Fibroblast of pulmonary artery (primary cell): Measurements from ENCODE around the gene MTSS2.

Source experiments
- DNase-seq: peaks from one replicate; pipeline ENCODE4 v3.0.0-alpha.2; 2010; ENCODE audit warnings: low read depth
- H3K4me3 ChIP-seq: replicated peaks from 2 replicates; pipeline ENCODE4 v1.5.1; 2011; ENCODE audit warnings: low read depth, mild to moderate bottlenecking, control low read depth, low read length, moderate library complexity
- CTCF ChIP-seq: IDR thresholded peaks from 2 replicates; pipeline ENCODE4 v1.5.1; 2011; ENCODE audit warnings: mild to moderate bottlenecking, control low read depth, low read length, inconsistent platforms; ENCODE audit errors: missing control alignments

The MTSS2 gene

GRCh38 chr16:70685938-70686375 lies at the start of gene MTSS2:
TSS of gene MTSS2 (minus strand) at chr16:70686053. CDS start at chr16:70685791, 262 bp downstream.
- peak; percentile 83 for DNase-seq
- no peak for TF ChIP-seq CTCF
- peak within 1 kb of the TSS; percentile 78 for H3K4me3 ChIP-seq

- DNase-seq: peak; percentile 51
- TF ChIP-seq CTCF: no peak
Observed at GRCh38 chr16:70735141-70735979, 49.5 kb upstream of the MTSS2 start.

GRCh38 chr16:70734522-70735095 lies 48.8 kb upstream of the MTSS2 start:
- no peak for DNase-seq
- no peak overlapping the region for H3K4me3 ChIP-seq
- no peak for TF ChIP-seq CTCF

More at GRCh38 chr16:70735141-70735979, 49.5 kb upstream of the MTSS2 start:
- no peak overlapping the region for H3K4me3 ChIP-seq

GRCh38 chr16:70730944-70731343 lies 45.1 kb upstream of the MTSS2 start:
- DNase-seq: no peak
- no peak for TF ChIP-seq CTCF
- H3K4me3 ChIP-seq: no peak overlapping the region

- H3K4me3 ChIP-seq: no peak overlapping the region
- DNase-seq: no peak
- TF ChIP-seq CTCF: no peak
Observed at GRCh38 chr16:70730031-70730430, 44.2 kb upstream of the MTSS2 start.

- no peak for DNase-seq
- no peak for TF ChIP-seq CTCF
- H3K4me3 ChIP-seq: no peak overlapping the region
Observed at GRCh38 chr16:70729292-70729691, 43.4 kb upstream of the MTSS2 start.

GRCh38 chr16:70728150-70728549 lies 42.3 kb upstream of the MTSS2 start:
- no peak overlapping the region for H3K4me3 ChIP-seq
- TF ChIP-seq CTCF: no peak
- no peak for DNase-seq
